CD1c-positive myeloid dendritic cell (primary cell): ENCODE measurements around the gene TEAD2.

ENCODE experiments used
- DNase-seq: peaks from one replicate; pipeline ENCODE4 v3.0.0-alpha.2; 2016; ENCODE audit errors: extremely low spot score

The TEAD2 gene

DNA sequence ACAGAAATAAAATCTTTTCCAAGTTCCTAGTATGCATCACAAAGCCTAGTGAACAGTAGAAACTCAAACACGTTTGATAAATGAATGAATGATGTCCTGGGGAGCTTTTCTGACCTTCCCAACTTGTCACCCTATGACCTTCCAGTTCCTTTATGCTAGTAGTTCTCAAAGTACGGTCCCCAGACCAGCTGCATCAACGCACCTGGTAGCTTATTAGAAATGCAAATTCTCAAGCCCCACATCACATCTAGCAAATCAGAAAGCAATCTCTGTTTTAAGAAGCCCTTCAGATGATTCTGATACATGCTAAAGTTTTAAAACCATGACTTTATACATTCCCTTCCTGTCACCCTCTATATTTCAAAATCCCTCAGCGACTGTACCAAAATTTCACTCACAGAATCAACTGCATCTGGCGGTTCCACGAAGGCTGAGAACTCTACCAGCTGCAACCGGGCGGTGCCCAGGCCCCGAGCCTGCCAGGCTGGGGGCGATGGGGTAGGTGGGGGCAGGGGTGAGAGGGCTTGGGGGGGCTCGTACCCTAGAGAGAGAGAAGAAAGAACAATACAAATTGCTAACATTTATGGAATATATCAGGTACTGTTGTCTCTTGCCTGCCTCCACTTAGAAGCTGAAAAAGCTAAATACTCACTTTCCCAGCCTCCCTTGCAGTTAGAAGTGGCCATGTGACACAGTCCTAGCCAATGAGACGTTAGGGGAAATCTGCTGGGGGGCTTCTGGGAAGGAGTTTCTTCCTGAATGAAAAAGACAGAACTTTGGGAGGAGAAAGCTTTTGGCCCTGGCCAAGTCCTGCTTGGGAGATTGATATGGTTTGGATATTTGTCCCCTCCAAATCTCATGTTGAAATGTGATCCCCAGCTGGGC, 13.7 kb downstream of the TEAD2 start:
- no peak for DNase-seq

- DNase-seq, result peak; percentile 34
Observed at GRCh38 chr19:49347835-49348234, 14.4 kb downstream of the TEAD2 start.

- no peak for DNase-seq
Observed at GRCh38 chr19:49347191-49347590, 15.0 kb downstream of the TEAD2 start.

GRCh38 chr19:49344505-49345423, 17.5 kb downstream of the TEAD2 start:
- DNase-seq, result no peak

DNA sequence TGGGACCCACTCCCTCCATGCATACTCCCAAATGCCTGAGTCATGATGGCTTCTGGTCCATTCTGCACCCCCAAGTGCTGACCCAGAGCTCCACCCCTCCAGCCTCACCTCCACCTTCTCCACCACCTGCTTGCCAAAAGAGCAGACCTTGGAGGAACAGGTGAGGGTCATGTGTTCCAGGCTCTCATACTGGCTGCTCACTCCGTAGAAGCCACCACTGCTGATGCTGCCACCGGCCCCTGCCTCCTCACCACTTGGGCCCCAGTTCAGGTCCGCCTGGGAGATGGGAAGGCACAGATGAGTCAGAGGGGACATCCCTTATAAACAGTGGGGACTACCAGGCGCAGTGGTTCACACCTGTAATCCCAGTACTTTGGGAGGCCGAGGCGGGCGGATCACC, 19.1 kb downstream of the TEAD2 start:
- no peak for DNase-seq

DNA sequence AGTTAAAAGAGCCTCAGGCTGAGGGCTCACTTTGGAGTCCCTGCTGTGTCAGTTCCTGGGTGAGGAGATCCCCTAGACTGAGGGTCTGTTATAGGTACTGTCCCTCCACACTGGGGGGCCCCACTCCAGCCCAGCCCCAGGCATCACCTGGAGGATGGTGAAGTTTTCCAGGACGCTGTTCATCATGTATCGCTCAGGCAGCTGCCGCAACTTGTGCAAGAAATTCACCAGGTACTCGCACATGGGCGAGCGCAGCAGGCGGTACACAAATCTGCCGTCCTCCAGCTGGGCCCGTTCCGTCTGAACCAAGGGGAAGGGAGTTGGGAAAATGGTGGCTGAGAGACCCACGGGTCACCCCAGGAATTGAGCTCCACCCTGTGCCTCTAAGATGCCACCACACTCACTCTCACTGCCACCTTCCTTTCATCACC, 19.9 kb downstream of the TEAD2 start:
- DNase-seq, result no peak

GRCh38 chr19:49340865-49341718, 21.1 kb downstream of the TEAD2 start:
- no peak for DNase-seq

DNA sequence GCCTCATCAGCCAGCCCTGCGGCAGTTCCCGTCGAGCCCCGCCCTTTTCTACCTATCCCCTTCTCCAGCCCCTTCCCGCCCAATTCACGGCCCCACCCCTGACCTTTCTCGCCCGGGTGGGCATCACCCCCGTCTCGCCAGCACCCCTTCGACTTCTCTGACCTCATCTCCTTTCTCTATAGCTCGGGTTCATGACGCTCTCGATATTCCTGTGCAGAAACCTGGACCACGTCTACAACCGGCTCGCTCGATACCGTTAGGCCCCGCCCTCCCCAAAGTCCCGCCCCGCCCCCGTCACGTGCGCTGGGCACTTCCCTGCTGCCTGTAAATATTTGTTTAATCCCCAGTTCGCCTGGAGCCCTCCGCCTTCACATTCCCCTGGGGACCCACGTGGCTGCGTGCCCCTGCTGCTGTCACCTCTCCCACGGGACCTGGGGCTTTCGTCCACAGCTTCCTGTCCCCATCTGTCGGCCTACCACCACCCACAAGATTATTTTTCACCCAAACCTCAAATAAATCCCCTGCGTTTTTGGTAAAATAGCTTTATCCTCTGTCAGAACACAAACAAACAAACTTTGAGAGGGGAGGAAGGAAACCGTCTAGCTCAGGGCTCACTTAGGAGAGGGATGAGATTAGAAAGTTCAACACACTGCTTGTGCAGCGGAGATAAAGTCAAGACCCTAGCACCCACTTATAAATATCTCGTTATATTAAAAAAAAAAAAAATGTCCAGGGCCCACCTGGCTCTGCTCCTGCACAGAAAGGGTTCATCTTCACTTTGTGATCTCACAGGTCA, 21.9 kb downstream of the TEAD2 start:
- peak; percentile 32 for DNase-seq

GRCh38 chr19:49339301-49340068, 22.7 kb downstream of the TEAD2 start:
- no peak for DNase-seq

DNA sequence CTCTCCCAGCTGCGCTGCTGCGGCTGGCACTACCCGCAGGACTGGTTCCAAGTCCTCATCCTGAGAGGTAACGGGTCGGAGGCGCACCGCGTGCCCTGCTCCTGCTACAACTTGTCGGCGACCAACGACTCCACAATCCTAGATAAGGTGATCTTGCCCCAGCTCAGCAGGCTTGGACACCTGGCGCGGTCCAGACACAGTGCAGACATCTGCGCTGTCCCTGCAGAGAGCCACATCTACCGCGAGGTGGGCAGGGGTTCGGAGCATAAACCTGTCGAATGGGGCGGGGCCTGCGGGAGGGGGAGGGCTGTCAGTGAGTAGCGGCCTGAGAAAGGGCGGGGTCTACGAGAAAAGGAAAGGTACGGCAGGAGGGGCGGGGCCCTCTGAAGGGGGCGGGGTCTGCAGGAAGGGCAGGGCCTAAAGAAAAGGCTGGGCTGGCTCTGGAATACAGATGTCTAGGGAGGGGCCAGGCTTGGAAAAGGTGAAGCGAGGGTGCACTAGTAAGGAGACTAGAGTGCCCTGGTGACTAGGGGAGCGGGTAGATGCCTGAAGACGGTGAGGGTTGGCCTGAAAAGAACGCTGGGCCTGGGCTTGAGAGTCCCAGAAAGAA, 23.4 kb downstream of the TEAD2 start:
- no peak for DNase-seq

GRCh38 chr19:49338023-49338677, 24.1 kb downstream of the TEAD2 start:
- no peak for DNase-seq

- DNase-seq, result no peak
Observed at GRCh38 chr19:49337267-49338022, 24.8 kb downstream of the TEAD2 start.

DNA sequence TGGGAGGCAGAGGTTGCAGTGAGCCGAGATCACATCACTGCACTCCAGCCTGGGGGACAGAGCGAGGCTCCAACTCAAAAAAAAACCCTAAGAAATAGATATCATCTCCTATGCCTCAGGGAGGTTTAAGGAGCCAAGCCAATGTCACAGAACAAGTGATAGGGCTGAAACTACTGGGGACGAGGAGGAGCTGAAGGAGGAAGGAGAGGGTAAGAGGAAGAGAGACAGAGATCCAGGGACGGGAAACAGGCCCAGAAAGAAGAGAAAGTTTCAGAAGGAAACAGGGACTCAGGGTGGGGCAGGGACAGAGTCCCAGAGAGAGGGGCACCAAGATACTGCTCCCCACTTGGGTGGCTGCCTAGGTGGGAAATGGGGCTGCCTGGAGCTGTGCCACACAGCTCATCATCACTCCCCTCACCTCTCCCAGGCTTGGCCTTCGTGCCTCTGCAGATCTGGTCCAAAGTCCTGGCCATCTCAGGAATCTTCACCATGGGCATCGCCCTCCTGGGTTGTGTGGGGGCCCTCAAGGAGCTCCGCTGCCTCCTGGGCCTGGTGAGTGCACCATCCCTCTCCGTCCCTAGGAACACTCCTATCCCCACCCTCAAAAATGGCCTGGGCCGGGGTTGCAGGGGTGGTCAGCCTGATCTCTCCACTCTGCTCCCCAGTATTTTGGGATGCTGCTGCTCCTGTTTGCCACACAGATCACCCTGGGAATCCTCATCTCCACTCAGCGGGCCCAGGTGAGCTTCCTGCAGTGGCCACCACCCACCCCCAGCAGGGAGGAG, 25.5 kb downstream of the TEAD2 start:
- DNase-seq, result no peak

GRCh38 chr19:49335784-49336481, 26.3 kb downstream of the TEAD2 start:
- DNase-seq, result peak; percentile 41

- DNase-seq, result peak; percentile 57
Observed at GRCh38 chr19:49335071-49335783, 27.0 kb downstream of the TEAD2 start, which contains the start of gene CD37. TSS of gene CD37 (plus strand) at chr19:49335406. CDS start at chr19:49335541, 135 bp downstream.

GRCh38 chr19:49333811-49334288, 28.4 kb downstream of the TEAD2 start:
- peak; percentile 56 for DNase-seq
